ENCODE results near the gene TNRC6C.
A peak's percentile ranks its signal among the peaks of the same experiment; 100 is the strongest.
"Not testable (repeated sequence)": the region's sequence is repeated elsewhere in the genome, so short reads cannot be mapped to it uniquely, and the experiment has no call there.

The TNRC6C gene

DNA sequence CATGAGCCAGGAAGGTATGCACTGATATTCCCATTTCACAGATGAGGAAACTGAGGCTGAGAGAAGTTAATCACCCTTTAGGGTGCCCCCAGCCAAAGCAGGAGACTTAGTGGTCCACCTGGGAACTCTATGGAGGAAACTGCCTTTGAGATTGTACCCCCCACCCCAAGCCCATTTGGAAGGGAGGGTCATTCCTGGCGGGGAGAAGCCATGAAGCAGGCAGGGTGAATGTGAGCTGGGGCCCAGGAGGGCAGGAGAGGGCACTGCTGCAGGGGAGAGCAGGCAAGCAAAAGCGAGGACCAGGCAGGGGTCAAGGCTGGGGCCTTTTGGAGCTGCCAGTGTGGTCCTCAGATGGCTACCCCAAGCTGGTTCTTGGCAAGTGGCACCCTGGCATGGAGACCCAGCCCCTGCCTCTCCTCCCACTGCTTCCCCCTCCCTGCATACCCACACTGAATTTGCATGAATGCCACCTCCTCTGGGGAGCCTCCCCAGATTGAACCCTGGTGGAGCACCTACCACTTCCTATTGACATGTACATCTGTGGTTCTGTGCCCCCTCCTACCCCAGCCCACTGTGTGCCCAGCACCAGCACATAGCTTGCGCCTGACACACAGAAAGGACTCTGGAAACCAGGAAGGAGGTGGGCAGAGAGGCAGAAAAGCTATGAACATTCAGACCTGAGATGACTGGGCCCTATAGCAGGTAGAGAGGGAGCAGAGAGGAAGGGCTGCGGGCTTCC, 171.0 kb downstream of the TNRC6C start:
- no peak for DNase-seq

DNA sequence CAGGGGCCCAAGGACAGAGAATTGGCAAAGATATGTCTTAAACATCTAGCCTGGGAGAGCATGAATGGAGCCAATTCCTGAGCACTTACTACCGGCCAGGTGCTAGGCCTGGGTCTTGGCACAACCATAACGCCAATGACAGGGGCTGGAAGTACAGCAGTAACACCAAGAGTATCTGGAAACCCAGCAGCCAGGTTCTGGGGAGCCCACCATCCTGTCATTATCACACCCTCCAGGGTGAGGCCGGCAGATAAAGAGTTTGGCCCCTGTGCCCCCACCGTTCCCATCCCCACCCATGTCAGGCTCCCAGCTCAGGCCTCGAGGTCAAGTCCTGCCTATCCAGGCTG, 171.6 kb downstream of the TNRC6C start:
- DNase-seq = no peak

DNA sequence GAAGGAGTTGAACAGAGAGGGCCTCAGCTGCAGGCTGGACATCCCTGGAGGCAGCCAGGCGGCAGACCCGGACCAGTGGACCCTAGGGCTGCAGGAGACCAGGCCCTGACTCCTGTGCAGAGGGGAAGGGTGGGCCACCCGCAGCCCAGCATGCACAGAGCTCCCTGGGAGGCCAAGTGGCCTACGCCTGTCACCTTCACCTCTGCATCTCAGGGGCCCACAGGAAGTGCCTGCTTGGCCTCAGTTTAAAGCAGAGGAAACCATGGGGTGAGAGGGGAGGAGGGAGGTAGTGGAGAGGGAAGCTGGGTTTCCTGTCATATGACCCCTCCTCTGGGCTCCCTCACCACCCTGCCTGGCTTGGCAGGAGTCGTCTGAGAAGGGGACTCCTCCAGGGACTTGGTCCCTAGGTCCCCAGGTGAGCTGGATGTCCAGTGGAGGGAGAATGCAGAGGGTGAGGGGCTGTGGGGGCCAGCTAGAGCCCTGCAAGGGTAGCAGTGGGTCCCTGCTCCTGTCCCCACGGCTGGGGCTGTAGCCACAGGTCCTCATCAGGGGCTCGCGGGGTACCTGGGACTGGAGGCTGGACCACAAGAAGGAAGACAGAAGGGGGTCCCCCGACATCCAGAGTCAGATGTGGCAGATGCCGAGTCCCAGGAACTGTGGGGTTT, 172.1 kb downstream of the TNRC6C start, which contains the start of gene TMC8:
Gene TMC8 (plus strand): TSS at position 335 of the 665 bp plus-strand sequence. CDS start 818 bp downstream, outside the sequence.
- no peak for DNase-seq

DNA sequence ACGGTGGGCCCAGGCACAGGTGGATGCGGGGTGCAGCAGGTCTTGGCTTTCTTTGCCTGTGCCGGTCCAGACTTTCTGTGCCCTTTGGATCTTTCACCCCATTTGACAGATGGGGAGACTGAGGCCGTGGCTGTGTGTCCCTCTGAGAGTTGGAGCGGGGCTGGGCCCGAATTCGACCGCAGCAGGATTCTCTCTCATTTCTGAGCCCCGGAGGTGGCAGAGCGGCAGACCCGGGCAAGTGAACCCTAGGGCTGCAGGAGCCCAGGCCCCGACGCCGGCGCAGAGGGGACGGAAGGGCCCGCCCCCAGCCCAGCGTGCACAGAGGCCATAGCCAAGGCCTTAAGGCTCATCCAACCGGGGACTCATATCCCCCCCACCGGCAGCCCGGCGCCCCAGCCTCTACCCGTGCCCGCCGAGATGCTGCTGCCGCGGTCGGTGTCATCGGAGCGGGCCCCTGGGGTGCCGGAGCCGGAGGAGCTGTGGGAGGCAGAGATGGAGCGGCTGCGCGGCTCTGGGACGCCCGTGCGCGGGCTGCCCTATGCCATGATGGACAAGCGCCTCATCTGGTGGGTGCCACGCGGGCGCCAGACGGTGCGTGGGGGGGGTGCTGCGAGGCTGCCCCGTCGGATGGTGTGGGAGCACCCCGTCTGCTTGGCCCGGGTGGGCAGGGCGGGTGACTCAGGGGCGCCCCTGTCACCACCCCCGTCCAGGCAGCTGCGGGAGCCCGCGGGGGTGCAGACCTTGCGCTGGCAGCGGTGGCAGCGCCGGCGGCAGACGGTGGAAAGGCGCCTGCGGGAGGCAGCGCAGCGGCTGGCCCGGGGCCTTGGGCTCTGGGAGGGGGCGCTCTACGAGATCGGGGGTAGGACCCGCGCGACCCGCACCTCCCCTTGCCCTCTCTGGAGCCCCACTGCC, 172.9 kb downstream of the TNRC6C start:
- no peak for DNase-seq

DNA sequence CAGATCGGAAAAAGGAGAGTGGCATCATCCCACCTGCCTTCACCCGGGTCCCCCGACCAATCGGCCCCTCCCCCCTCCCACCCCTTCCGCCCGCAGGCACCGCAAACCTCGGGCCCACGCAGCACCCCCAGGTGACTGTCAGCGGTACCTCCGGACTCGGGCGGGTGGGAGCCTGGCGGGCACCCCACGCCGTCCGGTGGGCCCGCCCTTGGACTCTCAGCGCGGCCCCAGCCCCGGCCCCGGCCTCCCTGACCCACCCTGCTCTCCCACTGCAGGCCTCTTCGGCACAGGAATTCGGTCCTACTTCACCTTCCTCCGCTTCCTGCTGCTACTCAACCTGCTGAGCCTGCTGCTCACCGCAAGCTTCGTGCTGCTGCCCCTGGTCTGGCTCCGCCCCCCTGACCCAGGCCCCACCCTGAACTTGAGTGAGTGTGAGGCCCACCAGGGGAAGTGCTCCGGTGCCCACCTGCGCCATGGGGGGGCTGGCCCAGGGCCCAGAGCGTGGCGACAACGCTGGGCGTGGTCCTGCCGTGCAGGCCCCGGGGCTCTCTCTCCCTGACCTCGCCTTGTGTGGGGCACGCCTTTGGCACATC, 173.7 kb downstream of the TNRC6C start:
- no peak for DNase-seq

DNA sequence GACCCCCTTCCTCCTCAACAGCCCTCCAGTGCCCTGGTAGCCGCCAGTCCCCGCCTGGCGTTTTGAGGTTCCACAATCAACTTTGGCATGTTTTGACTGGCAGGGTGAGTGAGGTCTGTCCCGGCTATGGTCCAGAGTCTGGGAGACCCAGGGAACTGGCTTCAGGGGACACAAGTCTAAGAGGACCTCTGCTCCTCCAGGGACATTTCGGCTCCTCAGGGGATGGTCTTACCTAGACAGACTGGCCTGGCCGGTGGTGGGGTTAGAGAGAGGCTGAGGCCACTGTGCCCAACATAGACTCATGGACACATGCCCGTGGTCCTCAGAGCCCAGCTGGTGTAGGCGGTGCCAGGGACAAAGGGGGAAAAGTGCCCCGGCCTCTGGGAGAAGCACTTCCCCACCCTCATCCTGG, 174.3 kb downstream of the TNRC6C start:
- DNase-seq = no peak

DNA sequence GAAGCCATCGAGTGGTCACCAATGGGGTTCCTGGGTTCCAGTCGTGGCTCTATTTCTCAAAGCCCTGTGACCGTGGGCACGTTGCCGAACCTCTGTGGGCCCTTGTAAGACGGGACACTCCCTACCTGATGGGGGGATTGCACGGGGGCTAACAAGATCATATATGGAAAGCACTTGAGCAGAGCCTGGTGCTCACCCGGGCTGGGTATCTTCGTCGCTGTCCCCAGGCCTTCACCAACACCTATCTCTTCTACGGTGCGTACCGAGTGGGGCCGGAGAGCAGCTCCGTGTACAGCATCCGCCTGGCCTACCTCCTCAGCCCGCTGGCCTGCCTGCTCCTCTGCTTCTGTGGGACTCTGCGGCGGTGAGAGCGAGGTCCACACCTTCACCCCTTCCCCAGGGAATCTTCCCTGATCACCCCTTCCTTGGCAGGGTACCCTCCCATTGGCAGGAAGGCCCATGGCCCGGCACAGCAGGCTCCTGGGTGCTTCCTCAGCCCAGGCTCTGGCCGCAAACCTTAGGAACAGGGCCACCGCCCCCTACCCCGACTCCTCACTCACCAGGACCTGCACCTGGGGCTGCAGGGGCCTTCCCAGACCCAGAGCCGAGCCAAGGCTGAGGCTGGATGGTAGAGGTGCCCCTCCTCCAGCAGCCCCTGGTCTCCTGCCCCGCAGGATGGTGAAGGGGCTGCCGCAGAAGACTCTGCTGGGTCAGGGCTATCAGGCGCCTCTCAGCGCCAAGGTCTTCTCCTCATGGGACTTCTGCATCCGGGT, 174.9 kb downstream of the TNRC6C start:
- DNase-seq = no peak

DNA sequence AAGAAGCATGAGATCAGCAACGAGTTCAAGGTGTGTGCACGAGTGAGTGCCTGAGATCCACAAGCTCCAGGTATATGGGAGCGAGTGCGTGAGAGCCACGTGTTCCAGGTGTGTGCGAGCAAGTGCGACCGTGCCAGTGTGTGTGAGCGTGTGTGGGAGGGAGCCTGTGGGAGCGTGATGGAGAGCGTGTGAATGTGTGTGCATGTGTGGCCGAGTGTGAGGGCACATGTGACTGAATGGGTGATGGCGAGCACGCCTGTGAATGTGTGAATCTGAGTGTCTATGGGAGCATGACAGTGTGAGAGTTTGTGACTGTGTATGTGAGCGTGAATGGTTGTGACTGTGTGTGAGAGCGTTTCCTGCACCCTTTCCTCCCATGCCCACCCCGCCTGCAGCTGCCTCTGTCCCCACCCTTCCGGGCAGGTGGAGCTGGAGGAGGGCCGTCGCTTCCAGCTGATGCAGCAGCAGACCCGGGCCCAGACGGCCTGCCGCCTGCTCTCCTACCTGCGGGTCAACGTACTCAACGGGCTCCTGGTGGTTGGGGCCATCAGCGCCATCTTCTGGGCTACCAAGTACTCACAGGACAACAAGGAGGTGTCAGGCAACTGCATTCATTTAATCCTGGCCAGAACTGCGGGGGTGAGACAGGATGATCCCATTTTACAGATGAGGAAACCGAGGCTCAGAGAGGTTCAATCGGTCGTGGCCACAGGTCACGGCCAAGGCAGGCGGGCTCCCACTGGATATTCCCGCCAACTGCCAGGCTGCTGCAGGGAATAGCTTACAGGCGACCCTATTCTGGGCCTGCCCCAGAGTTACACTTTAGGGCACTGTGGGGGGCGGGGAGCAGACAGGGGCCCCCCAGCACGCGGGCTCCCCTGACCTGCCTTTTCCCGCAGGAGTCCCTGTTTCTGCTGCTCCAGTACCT, 175.7 kb downstream of the TNRC6C start:
- DNase-seq = no peak

DNA sequence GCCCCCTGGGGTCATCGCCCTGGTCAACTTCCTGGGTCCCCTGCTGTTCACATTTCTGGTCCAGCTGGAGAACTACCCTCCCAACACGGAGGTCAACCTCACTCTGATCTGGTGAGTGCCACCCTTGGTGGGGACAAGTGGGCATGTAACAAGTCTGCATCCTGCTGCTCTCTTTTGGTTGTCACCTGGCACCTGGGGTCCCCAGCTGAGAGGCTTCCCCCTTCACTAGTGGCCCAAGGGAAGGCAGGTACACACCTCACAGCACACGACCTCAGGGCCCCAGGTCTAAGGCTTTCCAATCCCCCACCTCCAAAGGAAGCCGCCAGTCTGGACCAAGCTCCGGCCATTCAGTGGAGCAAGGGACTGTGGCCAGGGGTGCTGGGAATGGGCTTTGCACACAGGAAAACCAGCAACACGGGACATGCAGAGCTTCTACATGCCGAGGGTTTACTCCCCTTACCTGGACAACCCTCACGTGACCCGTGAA, 176.4 kb downstream of the TNRC6C start:
- DNase-seq = no peak

DNA sequence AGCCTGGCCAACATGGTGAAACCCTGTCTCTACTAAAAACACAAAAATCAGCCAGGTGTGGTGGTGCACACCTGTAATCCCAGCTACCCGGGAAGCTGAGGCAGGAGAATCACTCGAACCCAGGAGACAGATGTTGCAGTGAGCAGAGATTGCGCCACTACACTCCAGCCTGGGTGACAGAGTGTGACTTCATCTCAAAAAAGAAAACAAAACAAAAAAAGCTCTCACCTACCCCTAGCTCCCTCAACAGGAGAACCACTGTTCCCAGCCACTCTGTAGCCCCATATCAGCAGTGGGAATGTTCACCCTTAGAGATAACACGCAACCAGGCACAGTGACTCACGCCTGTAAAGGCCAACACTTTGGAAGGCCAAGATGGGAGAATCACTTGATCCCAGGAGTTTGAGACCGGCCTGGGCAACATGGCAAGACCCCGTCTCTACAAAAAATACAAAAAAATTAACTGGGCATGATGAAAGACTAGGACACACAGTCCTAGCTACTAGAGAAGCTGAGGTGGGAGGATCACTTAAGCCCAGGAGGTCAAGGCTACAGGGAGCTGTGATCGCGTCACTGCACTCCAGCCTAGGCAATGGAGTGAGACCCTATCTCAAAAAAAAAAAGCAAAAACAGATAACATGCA, 177.5 kb downstream of the TNRC6C start:
- DNase-seq = no peak

DNA sequence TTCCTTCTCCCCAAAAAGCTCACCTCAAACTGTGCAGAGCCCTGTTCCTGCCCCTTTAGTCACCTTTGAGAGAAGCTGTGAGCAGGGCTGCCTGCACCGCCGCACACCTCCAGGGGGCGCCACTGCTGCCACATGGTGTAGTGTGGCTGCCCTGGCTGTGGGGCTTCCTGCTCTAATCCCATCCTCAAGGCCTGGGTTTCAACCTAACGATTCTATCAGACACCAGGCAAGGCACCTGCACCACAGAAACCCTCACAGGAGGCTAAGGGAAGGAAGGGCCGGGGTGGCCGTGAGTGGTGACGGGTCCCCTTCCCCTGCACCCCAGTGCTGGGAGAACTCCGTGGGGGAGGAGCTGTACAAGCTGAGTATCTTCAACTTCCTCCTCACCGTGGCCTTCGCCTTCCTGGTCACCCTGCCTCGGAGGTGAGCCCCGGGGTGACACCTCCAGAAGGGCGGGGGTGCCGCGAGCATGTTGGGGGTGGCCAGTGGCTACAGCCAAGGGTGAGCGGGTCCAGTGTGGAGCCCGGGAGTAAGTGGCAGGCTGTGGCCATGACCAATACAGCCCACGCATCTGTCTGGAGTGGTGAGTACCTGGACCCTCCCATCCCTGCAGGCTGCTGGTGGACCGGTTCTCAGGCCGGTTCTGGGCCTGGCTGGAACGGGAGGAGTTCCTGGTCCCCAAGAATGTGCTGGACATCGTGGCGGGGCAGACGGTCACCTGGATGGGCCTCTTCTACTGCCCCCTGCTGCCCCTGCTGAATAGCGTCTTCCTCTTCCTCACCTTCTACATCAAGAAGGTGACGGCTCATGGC, 179.1 kb downstream of the TNRC6C start:
- no peak for DNase-seq

DNA sequence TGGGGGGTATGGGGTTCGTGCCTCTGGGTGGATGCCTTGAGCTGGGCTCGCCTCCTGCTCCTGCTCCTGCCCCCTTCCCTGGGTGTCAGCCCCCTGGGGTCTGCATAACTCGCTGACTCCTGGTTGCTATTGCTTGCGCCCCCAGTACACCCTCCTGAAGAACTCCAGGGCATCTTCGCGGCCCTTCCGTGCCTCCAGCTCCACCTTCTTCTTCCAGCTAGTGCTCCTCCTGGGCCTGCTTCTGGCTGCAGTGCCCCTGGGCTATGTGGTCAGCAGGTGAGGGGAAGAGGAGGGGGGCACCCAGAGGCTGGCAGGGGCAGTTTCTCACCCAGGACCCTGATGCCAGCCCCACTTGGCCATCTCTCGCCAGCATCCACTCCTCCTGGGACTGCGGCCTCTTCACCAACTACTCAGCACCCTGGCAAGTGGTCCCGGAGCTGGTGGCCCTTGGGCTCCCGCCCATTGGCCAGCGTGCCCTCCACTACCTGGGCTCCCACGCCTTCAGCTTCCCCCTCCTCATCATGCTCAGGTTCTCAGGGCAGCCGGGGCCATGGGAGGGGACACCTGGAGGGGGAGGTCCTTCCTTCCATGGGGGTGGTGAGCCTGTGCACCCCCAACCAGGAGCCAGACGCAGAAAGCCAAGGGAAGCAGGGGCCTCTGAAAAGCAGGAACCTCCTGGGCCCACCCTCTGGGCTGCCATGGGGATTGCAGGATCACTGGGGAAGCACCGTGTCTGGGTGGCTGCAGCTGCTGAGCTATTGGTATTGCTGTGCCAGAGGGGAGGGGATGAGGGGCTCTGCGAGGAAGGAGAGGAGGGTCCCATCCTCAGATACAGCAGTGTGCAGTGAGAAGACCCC, 179.9 kb downstream of the TNRC6C start:
- DNase-seq = no peak

DNA sequence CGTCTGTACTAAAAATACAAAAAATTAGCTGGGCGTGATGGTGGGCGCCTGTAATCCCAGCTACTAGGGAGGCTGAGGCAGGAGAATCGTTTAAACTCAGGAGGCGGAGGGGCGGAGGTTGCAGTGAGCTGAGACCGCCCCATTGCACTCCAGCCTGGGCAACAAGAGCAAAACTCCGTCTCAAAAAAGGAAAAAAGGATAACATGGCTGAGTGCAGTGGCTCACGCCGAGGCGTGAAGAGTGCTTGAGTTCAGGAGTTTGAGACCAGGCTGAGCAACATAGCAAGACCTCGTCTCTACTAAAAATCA, 181.3 kb downstream of the TNRC6C start:
- DNase-seq = not testable (repeated sequence)

DNA sequence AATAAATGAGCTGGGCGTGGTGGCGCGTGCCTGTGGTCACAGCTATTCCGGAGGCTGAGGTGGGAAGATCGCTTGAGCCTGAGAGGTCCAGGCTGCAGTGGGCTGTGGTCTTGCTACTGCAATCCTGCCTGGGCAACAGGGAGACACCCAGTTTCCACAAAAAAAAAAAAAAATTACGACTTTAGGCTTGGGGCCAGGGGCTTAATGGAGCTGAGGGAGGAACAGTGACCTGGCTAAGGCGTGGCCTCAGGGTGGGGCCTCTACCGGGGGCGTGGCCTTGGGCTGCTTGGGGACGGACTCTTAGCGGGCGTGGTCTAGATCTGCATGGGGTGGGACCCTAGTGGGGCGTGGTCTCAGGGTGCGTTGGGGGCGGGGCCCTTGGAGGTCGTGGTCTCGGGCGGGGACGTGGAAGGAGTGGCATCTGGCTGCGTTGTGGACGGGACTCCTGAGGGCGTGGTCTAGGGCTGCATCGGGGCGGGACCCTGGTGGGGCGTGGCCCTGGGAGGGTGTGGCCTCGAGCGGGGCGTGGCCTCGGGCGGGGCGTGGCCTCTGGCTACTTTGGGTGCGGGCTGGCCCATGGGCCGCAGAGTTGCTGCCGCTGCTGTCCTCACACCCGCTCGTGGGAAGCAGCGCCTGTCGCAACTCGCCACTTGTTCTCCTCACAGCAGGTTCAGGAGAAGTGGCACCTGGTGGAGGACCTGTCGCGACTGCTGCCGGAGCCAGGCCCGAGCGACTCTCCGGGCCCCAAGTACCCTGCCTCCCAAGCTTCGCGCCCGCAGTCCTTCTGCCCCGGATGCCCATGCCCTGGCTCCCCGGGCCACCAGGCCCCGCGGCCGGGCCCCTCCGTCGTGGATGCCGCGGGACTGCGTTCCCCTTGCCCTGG, 181.9 kb downstream of the TNRC6C start:
- peak; percentile 82 for DNase-seq

DNA sequence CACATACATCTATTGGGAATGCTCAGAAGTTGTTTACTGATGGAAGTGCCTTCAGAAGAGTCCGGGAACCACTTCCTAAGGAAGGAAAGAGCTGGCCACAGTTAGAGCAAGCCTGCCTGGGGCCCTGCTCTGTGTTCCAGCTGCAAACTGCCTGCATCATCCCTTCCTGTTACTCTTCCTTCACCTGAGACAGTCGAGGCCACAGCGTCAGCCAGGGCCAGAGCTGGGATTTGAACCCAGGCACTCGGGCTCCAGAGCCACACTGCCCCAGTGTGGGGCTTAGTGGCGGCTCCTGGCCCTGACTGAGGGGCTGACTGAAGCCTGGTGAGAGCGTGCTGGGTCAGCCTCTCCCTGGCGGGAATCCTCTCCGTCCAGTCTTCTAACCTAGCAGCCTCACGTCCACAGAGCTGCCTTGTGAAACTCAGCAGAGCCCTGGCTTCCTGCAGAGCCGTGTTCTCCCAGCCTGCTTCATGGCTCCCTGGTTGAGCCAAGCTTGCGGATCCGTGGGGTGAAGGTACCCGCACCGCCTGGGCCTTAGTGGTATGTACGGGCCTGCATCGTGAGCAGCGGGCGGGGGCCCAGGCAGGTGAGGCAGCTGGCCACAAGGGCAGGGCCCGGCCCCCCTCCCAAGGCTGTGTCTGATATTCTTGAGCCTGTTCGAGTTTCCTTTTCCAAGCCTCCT, 183.1 kb downstream of the TNRC6C start:
- no peak for DNase-seq

DNA sequence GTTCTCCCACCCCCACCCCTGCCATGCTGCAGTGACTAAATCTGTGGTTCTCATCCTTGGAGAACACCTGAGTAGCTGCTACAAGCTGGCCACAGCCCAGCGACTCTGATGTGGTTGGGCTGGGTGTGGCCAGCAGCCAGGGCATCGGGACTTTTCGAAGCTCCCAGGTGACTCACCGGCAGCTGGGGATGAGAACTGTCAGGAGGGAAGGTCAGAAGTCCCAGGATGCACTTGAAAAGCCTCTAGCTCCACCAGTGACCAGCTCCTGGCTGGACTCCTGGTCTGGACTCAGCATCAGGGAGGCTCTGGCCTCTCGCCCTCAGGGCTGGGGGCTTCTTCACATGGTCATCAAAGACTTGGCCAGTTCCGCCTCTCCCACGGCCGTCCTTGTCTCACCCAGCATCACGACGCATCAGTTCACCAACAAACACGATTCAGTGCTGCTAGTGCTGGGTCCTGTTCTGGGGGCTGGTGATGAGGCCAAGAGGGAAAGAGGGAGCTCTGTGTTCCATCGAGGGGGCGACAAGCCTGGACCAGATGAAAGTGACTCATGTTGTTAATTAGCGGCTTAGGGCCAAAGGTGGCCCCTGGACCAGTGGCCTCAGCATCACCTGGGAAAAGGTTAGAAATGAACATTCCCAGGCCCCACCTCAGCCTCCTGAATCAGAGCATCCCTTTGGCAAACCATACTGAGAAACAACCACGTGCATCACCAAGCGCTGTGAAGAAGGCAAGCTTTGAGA, 183.8 kb downstream of the TNRC6C start:
- DNase-seq = no peak
